A549 (cell line): ENCODE measurements around the gene SLC35F3.

Source experiments
- HDAC2 ChIP-seq: fragments of 200-600 bp; sonication (generic); IDR thresholded peaks from 2 replicates; pipeline ENCODE4 v1.6.1; 2016
- POLR2A ChIP-seq: IDR thresholded peaks from 2 replicates; pipeline ENCODE4 v1.6.1; 2012; ENCODE audit warnings: mild to moderate bottlenecking, low read length
- SREBF2 ChIP-seq: fragments of 450-650 bp; IDR thresholded peaks from 2 replicates; pipeline ENCODE4 v1.6.1; 2014; ENCODE audit warnings: mild to moderate bottlenecking, moderate library complexity
- TF ChIP-seq, protein P1 (sequence below): fragments of >200 bp; sonication (Bioruptor Twin); formaldehyde crosslinking; IDR thresholded peaks from 3 replicates; pipeline ENCODE4 v1.5.1; 2016

DNA sequence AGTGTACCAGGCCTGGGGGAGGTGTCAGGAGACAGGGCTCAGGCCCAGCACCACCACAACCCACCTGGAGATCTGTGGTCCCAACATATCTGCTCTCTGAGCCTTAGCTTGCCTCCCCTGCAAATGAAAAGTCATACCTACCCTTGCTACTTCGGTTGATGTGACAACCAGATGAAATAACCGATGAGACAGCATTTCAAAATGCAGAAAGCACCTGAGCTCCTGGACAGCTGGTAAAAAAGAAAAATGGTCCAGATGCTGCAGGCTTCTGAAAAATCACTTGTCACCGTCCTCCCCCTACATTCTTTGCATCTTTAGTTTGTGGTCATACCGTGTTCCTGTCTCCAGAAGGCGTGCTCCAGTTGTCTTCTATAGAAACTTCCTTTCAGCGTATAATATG is 416.8 kb downstream of the SLC35F3 start:
- no peak for TF ChIP-seq POLR2A
- TF ChIP-seq, protein P1, sequence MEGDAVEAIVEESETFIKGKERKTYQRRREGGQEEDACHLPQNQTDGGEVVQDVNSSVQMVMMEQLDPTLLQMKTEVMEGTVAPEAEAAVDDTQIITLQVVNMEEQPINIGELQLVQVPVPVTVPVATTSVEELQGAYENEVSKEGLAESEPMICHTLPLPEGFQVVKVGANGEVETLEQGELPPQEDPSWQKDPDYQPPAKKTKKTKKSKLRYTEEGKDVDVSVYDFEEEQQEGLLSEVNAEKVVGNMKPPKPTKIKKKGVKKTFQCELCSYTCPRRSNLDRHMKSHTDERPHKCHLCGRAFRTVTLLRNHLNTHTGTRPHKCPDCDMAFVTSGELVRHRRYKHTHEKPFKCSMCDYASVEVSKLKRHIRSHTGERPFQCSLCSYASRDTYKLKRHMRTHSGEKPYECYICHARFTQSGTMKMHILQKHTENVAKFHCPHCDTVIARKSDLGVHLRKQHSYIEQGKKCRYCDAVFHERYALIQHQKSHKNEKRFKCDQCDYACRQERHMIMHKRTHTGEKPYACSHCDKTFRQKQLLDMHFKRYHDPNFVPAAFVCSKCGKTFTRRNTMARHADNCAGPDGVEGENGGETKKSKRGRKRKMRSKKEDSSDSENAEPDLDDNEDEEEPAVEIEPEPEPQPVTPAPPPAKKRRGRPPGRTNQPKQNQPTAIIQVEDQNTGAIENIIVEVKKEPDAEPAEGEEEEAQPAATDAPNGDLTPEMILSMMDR, result no peak
- no peak for TF ChIP-seq HDAC2
- TF ChIP-seq SREBF2, result no peak
